GM23248 (cell line): ENCODE results near the gene PC.

Source experiments
- EZH2 ChIP-seq: fragments of 200-600 bp; sonication (generic); IDR thresholded peaks from 2 replicates; pipeline ENCODE4 v1.6.1; 2018; ENCODE audit warnings: antibody characterized with exemption, mild to moderate bottlenecking; ENCODE audit not compliant: insufficient read depth, poor library complexity, severe bottlenecking
- EZH2phosphoT487 ChIP-seq: fragments of 200-600 bp; sonication (generic); IDR thresholded peaks from 2 replicates; pipeline ENCODE4 v1.6.1; 2018; ENCODE audit warnings: antibody characterized with exemption, moderate library complexity, mild to moderate bottlenecking, low read depth; ENCODE audit not compliant: insufficient read depth

- TF ChIP-seq EZH2, result no peak
- TF ChIP-seq EZH2phosphoT487, result no peak
Measured at GRCh38 chr11:66815646-66816045, 142.5 kb downstream of the PC start.
